Measurements from ENCODE around the gene ADAP1.

GRCh38 chr7:868189-868486, 86.3 kb downstream of the ADAP1 start:
- no peak for TF ChIP-seq CTCF (IDR thresholded peaks at IDR 0.05)
- no peak for TF ChIP-seq EZH2 (IDR thresholded peaks at IDR 0.05)
- no peak for TF ChIP-seq EZH2phosphoT487 (IDR thresholded peaks at IDR 0.05)
